Ovary (tissue), 3 donors: ENCODE measurements around the gene TTC23.
"Not testable (repeated sequence)": the region's sequence is repeated elsewhere in the genome, so short reads cannot be mapped to it uniquely, and the experiment has no call there.

Source experiments
- CTCF ChIP-seq, 3 donors: fragments of 450-650 bp in 2 of 3; fragments of 200-600 bp in 1 of 3; IDR thresholded peaks; one replicate each; pipeline versions ENCODE4 v1.5.1 to v1.8.0; 2016 to 2022; ENCODE audit warnings: antibody characterized with exemption in 3 of 3, mild to moderate bottlenecking in 1 of 3
- EP300 ChIP-seq: sonication (generic); formaldehyde crosslinking; IDR thresholded peaks from one replicate; pipeline ENCODE4 v1.6.1; 2017; ENCODE audit warnings: antibody characterized with exemption
- donor health status: DM: no; HTN: no; CAD: no.

- not testable (repeated sequence) for TF ChIP-seq EP300; CTCF (IDR thresholded peaks at IDR 0.05)
Measured at GRCh38 chr15:99192181-99192580, 57.2 kb downstream of the TTC23 start.
